HG02970 (cell line): ENCODE results near the gene HMGN5.

Experiments used
- ATAC-seq: cut with Tn5 transposase; IDR thresholded peaks from one replicate; pipeline ENCODE4 v1.9.1; 2021; ENCODE audit warnings: mild to moderate bottlenecking, moderate library complexity, moderate number of reproducible peaks; ENCODE audit not compliant: unreplicated experiment, low FRiP score

Gene HMGN5

GRCh38 chrX:81120936-81121371, 80.8 kb downstream of the HMGN5 start:
- ATAC-seq = peak; percentile 50

DNA sequence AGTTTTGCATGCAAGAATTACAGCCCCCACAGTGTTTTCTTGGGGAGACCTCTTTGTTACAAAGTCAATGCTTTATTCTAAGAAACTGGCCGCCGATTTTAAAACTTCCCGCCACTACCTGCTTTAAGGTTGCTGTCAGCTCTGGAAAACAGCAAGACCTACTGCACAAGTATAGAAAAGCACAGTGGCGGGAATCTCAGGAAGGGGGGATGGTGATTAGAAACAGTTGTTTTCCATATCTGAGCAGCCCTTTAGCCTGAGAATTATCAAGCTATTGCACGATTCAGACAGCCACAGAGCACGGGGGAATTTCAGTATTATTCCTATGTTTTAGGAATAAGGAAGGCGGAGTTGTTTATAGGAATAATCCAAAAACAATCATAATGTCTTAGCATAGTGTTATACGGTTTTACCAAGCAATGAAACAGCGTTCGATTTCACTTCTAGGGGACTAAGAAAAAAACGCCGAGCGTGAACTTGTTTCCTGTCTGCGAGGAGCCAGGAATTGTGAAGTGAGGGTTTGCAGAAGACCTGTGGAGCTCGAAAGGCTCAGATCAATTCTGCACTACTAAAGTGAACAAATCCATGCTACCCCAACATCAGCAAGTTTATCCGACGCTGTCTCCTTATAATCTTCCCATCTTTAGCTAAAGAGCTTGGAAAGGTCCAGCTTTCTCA, 81.3 kb downstream of the HMGN5 start:
- ATAC-seq = peak; percentile 16

- no peak for ATAC-seq
Measured at GRCh38 chrX:81114757-81115156, 87.0 kb downstream of the HMGN5 start.

DNA sequence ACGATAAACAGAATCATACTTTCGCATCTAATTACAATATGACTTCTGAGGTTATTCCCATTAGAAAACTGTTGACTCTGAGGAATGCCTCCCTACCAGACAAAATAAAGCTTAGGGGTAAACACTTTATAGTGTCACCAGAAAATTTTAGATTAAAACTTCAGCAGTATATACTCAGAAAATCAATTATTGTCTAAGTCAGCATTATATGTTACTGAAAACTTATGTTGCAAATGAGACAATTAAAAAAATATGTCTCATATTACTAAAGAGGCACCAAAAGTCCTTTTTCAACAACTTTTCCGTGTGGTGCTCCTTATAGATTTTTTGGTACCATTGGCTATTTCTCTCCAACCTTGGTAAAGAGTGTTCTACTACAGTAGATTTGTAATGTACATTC, 91.4 kb downstream of the HMGN5 start:
- no peak for ATAC-seq

DNA sequence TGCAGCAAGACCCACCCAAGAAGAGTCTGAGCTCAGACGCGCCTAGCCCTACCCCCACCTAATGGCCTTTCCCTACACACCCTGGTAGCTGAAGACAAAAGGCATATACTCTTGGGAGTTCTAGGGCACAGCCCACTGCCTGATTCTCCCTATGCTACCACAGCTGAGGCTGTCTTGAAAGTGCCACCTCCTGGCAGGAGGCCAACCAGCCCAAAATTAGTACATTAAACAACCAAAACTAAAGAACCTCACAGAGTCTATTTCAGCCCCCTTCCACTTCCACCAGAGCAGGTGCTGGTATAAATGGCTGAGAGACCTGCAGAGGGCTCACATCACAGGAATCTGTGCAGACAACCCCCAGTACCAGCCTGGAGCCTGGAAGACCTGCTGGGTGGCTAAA, 119.1 kb downstream of the HMGN5 start:
- ATAC-seq = no peak
